Nephron (organoid): ENCODE data around the gene RPS19BP1.

Experiments used
- H3K27ac Mint-ChIP-seq, 3 experiments: 2 replicates each; pipeline ENCODE4 v1.8.0; 2020; ENCODE audit warnings: mixed read lengths in 3 of 3, mild to moderate bottlenecking in 2 of 3, moderate library complexity in 1 of 3
- H3K27me3 Mint-ChIP-seq: 2 replicates; pipeline ENCODE4 v1.8.0; 2021; ENCODE audit warnings: low read depth, mild to moderate bottlenecking, moderate library complexity, mixed read lengths
- H3K36me3 Mint-ChIP-seq: 2 replicates; pipeline ENCODE4 v1.8.0; 2020; ENCODE audit warnings: low read depth, mixed read lengths
- H3K4me1 Mint-ChIP-seq: 2 replicates; pipeline ENCODE4 v1.8.0; 2020; ENCODE audit warnings: mixed read lengths
- H3K4me3 Mint-ChIP-seq, 3 experiments: 2 replicates each; pipeline ENCODE4 v1.8.0; 2020; ENCODE audit warnings: mild to moderate bottlenecking in 3 of 3, mixed read lengths in 3 of 3, moderate library complexity in 2 of 3
- H3K9me3 Mint-ChIP-seq: 2 replicates; pipeline ENCODE4 v1.8.0; 2020; ENCODE audit warnings: mixed read lengths
- TF ChIP-seq, protein P1 (sequence below), 3 experiments: fragments of 200-600 bp; sonication (generic); IDR thresholded peaks; one replicate each; pipeline ENCODE4 v1.5.0; 2021; ENCODE audit warnings: antibody characterized with exemption in 3 of 3; ENCODE audit not compliant: unreplicated experiment in 3 of 3

Gene RPS19BP1

DNA sequence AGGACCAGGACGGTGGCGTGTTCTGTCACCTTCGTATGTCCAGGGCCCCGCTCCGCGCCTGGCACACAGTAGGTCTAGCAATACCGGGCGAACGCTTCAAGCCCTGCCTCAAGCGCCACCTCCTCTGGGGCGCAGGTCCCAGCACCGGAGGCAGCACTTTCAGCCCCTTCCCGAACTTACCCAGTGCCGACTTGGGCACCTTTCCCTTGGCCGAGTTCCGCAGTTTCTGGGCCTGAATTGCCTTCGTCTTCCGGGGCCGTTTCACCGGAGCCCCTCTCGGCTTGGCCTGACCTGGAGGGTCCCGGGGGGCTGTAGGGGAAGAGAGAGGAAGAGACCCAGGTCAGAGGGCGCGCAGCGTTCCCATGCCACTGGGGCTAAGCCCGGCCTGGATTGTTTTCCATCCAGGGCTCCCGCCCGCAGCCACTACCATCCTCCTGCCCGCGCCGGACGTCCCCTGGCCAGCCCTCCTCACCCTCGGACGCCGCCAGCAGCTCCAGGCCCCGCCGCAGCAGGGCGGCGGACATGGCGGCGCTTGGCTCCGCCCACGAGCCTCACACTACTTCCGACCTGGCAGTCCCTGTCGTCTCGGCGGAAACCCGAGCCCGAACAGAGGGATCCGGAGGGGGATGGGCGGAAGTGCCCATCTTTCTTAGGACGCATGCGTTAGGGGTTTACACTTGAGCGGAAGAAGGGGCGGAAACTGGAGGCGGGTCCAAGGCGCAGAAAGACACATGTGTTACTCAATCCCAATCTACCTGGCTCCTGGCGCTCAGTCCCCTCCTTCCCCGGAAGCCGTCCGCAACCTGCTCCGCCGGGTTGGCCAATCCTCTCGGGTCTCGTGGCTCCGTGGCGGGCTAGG is at the start of gene RPS19BP1:
Gene RPS19BP1, minus strand, starts transcription at position 534 of the 859 bp plus-strand sequence. Its CDS starts 10 bp downstream, at position 524.
- Mint-ChIP-seq H3K4me3 (peak within 1 kb of the TSS; percentile 91 to 95 (median 95)), H3K4me1 (peaks cover 50% of the 10 kb centered on the region), H3K36me3 (peaks cover 14% of the 10 kb centered on the region), H3K27me3 (no peaks in the 10 kb centered on the region), H3K9me3 (no peaks in the 10 kb centered on the region), H3K27ac (peak within 1 kb of the TSS; percentile 69 to 98 (median 82))
- TF ChIP-seq, protein P1, sequence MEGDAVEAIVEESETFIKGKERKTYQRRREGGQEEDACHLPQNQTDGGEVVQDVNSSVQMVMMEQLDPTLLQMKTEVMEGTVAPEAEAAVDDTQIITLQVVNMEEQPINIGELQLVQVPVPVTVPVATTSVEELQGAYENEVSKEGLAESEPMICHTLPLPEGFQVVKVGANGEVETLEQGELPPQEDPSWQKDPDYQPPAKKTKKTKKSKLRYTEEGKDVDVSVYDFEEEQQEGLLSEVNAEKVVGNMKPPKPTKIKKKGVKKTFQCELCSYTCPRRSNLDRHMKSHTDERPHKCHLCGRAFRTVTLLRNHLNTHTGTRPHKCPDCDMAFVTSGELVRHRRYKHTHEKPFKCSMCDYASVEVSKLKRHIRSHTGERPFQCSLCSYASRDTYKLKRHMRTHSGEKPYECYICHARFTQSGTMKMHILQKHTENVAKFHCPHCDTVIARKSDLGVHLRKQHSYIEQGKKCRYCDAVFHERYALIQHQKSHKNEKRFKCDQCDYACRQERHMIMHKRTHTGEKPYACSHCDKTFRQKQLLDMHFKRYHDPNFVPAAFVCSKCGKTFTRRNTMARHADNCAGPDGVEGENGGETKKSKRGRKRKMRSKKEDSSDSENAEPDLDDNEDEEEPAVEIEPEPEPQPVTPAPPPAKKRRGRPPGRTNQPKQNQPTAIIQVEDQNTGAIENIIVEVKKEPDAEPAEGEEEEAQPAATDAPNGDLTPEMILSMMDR (IDR thresholded peaks at IDR 0.05; ENCODE audit: unreplicated experiment in 3 of 3), result no peak

DNA sequence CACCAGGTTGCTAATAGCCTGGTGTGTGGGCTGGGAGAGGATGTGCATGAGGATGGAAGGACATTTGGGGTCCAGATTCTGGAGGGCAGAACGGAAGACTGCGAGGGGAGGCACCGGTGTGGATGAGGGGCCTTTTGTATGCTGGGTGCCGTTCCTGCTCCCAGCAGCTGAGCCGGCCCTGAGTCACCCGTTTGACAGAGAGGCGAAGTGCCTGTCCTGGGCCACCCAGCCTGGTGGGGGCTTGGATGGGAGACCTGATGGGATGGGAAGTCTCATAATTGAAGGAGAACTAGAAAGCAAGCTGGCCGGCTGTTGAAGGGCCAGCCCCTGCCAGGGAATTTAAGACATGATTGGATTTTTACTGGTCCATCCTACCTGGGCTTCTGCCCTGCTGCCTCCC is 48.8 kb upstream of the RPS19BP1 start:
- Mint-ChIP-seq H3K9me3 (no peaks in the 10 kb centered on the region), H3K4me1 (peaks cover 7% of the 10 kb centered on the region), H3K27ac (no peak overlapping the region), H3K27me3 (peaks cover 18% of the 10 kb centered on the region), H3K36me3 (no peaks in the 10 kb centered on the region), H3K4me3 (no peak overlapping the region)
- TF ChIP-seq, protein P1 (IDR thresholded peaks at IDR 0.05; ENCODE audit: unreplicated experiment in 3 of 3), result no peak

DNA sequence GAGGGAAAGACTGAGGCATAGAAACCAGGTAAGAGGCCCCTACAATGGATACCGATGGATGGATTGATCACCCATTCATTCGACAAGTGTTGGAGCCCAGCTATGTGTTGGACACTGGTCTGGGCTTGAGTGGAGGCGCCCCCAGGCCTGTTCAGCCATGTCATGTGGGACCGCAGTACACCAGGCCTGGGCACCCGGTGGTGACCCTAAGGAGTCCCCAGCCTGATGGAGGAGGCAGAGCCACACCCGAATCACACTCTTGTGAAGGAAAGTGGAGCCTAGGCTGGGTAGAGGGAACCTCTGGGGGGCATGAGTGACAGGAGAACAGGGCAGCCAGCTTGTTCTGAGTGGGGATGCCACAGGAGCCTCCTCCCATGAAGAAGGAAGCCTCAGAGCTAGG is 48.2 kb upstream of the RPS19BP1 start:
- H3K27me3 Mint-ChIP-seq, result peaks cover 21% of the 10 kb centered on the region
- no peak overlapping the region for H3K4me3 Mint-ChIP-seq
- peaks cover 7% of the 10 kb centered on the region for H3K4me1 Mint-ChIP-seq
- H3K9me3 Mint-ChIP-seq, result no peaks in the 10 kb centered on the region
- H3K36me3 Mint-ChIP-seq, result no peaks in the 10 kb centered on the region
- TF ChIP-seq, protein P1 (IDR thresholded peaks at IDR 0.05; ENCODE audit: unreplicated experiment in 3 of 3), result no peak
- peak overlapping the region in 1 of 3 experiments; percentile 95 for H3K27ac Mint-ChIP-seq

DNA sequence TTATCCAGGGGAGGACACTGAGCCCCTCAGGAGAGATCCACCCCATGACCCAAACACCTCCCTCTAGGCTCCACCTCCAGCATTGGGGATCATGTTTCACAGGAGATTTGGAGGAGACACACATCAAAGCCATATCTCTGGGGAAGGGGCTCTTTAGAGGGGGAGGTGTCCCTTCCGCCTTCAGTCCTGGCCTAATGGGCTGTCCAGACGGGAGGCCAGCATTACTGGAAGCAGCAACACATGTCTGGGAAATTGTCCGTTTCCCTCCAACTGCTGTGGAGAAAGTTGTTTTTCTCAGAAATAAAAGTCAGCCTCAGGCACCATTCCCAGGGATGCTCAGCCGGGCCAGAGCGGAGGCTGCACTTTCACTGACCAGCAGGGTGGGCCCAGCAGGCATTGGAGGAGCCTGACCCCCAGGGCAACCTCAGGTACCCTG is 47.5 kb upstream of the RPS19BP1 start:
- no peaks in the 10 kb centered on the region for H3K9me3 Mint-ChIP-seq
- TF ChIP-seq, protein P1 (IDR thresholded peaks at IDR 0.05; ENCODE audit: unreplicated experiment in 3 of 3), result no peak
- peaks cover 18% of the 10 kb centered on the region for H3K27me3 Mint-ChIP-seq
- peak overlapping the region; percentile 26 to 95 (median 84) for H3K27ac Mint-ChIP-seq
- H3K36me3 Mint-ChIP-seq, result no peaks in the 10 kb centered on the region
- H3K4me1 Mint-ChIP-seq, result peaks cover 7% of the 10 kb centered on the region
- H3K4me3 Mint-ChIP-seq, result no peak overlapping the region

DNA sequence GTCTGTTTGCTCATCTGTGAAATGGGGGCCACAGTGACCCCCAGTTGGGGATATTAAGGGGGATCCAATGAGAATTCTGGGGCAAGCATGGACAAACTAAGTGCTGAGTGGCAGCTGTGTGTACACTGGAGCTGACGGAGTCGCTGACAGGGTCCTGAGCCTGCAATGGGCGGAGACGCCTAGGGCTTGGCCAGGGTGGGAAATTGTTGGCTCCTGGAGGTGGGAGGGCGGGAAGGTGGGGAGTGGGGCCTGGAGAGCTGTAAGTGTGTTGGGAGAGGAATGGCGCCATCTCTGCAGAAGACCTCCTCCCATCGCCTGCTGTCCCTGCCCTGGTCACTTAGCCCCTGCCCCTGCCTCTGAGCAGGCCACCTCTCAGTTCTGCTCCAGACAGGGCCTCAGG is 45.4 kb upstream of the RPS19BP1 start:
- H3K9me3 Mint-ChIP-seq, result no peaks in the 10 kb centered on the region
- peaks cover 15% of the 10 kb centered on the region for H3K27me3 Mint-ChIP-seq
- H3K36me3 Mint-ChIP-seq, result no peaks in the 10 kb centered on the region
- peaks cover 7% of the 10 kb centered on the region for H3K4me1 Mint-ChIP-seq
- no peak overlapping the region for H3K27ac Mint-ChIP-seq
- H3K4me3 Mint-ChIP-seq, result no peak overlapping the region
- TF ChIP-seq, protein P1 (IDR thresholded peaks at IDR 0.05; ENCODE audit: unreplicated experiment in 3 of 3), result no peak
